ENCODE measurements around the gene OTUB1.

Gene OTUB1, protein sequence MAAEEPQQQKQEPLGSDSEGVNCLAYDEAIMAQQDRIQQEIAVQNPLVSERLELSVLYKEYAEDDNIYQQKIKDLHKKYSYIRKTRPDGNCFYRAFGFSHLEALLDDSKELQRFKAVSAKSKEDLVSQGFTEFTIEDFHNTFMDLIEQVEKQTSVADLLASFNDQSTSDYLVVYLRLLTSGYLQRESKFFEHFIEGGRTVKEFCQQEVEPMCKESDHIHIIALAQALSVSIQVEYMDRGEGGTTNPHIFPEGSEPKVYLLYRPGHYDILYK

DNA sequence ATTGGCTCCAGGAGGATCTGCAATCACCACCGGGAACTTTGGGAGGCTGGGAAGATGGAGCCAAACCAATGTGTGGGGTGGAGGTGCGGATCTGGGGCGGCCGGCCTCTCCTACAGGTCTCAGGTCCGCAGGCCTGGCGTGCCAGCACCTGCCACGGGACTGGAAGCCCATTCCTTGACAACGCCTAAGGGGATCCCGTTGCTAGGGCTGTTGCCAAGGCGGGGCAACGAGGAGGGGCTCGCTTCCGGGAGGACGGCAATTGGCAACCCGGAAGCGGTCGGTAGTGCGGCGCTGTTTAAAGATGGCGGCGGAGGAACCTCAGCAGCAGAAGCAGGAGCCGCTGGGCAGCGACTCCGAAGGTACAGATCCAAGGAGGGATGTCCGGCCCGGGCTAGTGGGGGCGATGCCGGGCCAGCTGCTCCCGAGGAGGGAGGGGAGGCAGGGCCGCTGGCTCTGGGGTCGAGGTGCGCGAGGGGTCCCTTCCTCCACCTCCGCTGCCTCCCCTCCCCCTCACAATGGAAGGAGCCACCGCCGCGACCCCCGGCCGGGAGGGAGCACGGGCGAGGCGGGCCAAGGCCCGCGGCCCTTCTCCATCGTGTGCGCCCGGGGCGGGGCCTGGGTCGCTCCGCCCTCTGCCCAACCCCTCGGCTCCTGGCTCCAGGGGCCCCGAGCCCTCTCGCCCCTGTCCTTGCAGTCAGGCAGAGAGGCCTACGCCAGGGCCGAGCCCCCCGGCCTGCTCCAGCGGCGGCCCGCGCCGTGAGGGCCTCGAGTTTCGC, at the start of gene OTUB1:
OTUB1 (plus strand) TSS at position 283 of the 776 bp plus-strand sequence; CDS start at position 302, 19 bp downstream.
- H3K4me3 Mint-ChIP-seq, result peak within 1 kb of the TSS; percentile 92
- no peaks in the 10 kb centered on the region for H3K9me3 Mint-ChIP-seq
- H3K27me3 Mint-ChIP-seq, result no peaks in the 10 kb centered on the region
- H3K4me1 Mint-ChIP-seq (ENCODE audit: low read depth), result peaks cover 36% of the 10 kb centered on the region
- peak; percentile 90 for DNase-seq
- H3K36me3 Mint-ChIP-seq (ENCODE audit: low read depth), result peaks cover 50% of the 10 kb centered on the region
- H3K27ac Mint-ChIP-seq, result peak within 1 kb of the TSS; percentile 97

DNA sequence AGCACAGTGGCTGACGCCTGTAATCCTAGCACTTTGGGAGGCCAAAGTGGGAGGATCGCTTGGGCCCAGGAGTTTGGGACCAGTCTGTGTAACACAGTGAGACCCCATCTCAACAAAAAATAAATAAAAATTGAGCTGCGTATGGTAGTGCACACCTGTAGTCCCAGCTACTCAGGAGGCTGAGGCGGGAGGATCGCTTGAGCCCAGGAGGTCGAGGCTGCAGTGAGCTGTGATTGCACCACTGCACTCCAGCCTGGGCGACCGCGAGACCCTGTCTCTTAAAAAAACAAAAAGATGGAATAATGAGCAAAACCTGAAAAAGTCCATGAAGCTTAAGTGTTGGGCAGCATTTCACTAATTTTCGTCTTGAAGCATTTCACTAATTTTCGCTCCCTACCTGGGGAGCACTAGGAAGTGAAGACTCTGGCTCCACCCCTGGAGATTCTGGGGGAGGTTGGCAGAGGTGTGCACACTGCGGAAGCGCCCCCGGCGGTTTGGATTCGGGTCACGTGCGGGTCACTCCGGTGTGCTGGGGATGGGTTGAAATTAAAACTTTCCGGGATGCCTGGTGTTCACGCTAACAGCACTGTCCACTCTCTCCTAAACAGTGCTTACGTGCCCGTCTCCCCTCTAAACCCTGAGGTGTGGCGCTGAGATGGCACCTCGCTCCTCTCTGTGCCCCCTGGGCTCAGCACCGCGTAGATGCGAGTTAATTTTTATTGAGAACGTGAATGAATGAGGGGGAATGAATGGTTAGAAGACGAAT, 48.3 kb upstream of the OTUB1 start:
- no peak for DNase-seq
- H3K27ac Mint-ChIP-seq, result peak overlapping the region; percentile 83
- peaks cover 26% of the 10 kb centered on the region for H3K4me1 Mint-ChIP-seq (ENCODE audit: low read depth)
- H3K27me3 Mint-ChIP-seq, result no peaks in the 10 kb centered on the region
- peak overlapping the region; percentile 81 for H3K4me3 Mint-ChIP-seq
- H3K36me3 Mint-ChIP-seq (ENCODE audit: low read depth), result peaks cover 15% of the 10 kb centered on the region
- H3K9me3 Mint-ChIP-seq, result no peaks in the 10 kb centered on the region

DNA sequence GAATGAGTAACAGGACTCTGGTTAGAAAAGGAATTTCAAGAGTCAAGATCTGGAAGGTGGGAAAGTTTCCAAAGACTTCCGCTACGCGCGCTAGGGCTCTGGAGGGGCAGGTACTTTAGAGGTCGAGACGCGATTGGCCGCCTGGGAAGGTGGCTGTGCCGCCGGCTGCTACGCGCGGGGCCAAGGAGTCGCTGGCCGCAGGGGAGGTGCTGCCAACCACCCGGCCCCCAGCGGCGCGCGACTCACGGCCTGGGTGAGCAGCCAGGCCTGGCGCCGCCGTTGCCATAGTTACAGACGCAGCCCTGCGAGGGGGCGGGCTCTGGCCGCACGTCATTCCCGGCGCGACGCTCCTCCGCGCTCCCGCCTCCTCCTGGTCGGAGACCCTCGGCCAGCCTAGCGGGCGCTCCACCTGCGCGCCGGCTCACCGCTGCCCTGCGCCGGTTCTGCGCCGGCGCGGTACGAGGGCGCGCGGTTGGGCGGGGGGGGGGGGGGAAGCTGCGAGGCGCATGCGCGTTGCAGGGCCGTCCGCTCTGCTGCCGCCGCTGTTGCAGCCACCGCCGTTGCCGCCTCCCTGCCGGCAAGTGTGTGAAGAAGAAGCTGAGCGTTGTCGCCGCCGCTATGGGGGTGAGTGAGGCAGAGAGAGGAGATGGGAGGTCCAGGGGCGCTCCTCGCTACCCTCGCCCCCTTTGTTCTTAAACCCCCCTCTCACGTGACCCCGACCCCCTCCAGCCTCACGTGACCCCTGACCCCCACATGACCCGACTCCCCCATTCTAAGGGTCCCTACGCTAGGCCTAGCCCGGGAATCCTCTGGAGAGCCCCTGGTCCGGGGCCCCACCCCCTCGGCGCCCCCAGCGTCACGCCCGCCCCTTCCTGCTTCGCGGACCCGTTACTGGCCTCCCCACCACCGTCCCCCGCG, 47.5 kb upstream of the OTUB1 start, which contains the start of gene NAA40:
NAA40 (plus strand) TSS at position 524 of the 918 bp plus-strand sequence; CDS start at position 619, 95 bp downstream.
- Mint-ChIP-seq H3K27me3 (no peaks in the 10 kb centered on the region), H3K4me1 (ENCODE audit: low read depth) (peaks cover 26% of the 10 kb centered on the region), H3K9me3 (no peaks in the 10 kb centered on the region), H3K36me3 (ENCODE audit: low read depth) (peaks cover 15% of the 10 kb centered on the region), H3K4me3 (peak within 1 kb of the TSS; percentile 81), H3K27ac (peak within 1 kb of the TSS; percentile 89)
- peak; percentile 94 for DNase-seq

DNA sequence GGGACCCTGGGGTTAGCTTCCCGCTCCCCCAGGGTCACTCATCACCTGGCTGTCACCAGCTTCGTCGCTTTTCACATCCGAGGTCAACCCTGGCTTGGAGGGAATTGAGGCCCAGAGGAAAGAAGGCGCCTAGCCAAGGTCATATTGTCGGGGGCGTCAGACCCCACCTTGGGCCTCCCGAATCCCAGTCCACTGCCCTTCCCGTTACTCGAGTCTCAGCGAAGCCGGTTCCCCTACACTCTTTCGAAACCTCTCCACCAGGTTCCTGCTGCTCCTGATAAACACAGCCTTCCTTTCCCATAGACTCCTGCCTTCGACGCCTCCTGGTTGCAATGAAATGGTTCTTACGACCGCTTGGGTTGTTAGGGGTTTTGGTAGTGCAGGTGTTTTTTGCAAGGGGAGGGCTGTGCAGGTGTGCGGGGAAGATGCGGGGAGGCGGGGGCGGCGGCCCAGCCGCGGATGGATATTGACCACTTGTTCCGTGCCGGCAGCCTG, 46.8 kb upstream of the OTUB1 start:
- Mint-ChIP-seq H3K4me3 (peak overlapping the region; percentile 81), H3K9me3 (no peaks in the 10 kb centered on the region), H3K27ac (peak overlapping the region; percentile 89), H3K36me3 (ENCODE audit: low read depth) (peaks cover 17% of the 10 kb centered on the region), H3K27me3 (no peaks in the 10 kb centered on the region), H3K4me1 (ENCODE audit: low read depth) (peaks cover 26% of the 10 kb centered on the region)
- DNase-seq, result peak; percentile 50

DNA sequence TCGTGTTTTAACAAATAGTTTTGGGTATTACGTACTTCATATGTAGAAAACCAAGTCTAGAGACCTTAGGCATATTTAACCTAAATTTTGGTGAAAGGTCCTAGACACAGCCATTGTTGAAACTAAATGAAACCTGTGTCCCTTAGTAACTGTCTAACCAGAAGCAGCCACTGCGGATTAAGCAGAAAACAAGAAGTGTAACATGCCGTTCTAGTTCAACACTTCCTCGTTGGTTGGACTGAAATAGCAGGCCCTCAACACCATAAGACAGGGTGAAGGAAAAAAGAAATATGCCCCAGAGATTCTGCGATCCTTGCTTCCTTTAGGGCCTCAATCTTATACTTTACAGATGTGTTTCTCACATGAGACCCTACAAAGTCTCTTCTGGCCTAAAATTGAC, 45.5 kb upstream of the OTUB1 start:
- DNase-seq, result no peak
- no peaks in the 10 kb centered on the region for H3K27me3 Mint-ChIP-seq
- peak overlapping the region; percentile 81 for H3K4me3 Mint-ChIP-seq
- H3K27ac Mint-ChIP-seq, result no peak overlapping the region
- no peaks in the 10 kb centered on the region for H3K9me3 Mint-ChIP-seq
- H3K36me3 Mint-ChIP-seq (ENCODE audit: low read depth), result peaks cover 20% of the 10 kb centered on the region
- H3K4me1 Mint-ChIP-seq (ENCODE audit: low read depth), result peaks cover 26% of the 10 kb centered on the region

DNA sequence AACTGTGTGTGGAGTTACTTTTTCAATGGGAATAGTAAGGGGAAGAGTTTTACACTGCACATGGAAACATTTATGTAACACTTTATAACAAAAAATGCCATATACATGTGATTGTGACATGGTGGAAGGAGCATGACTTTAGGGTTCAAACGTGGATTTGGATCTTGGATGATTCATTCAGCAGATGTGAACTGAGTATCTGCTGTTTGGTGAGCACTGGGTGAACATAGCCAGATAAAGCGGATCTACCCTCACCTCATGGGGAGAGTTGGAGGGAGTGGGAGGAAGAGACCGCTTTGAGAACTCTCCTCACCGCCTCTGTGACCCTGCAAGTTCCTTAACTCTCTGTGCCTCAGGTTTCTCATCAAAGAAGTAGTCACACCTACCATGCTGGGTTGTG, 44.3 kb upstream of the OTUB1 start:
- H3K4me1 Mint-ChIP-seq (ENCODE audit: low read depth), result peaks cover 26% of the 10 kb centered on the region
- no peaks in the 10 kb centered on the region for H3K9me3 Mint-ChIP-seq
- no peak for DNase-seq
- H3K36me3 Mint-ChIP-seq (ENCODE audit: low read depth), result peaks cover 29% of the 10 kb centered on the region
- no peaks in the 10 kb centered on the region for H3K27me3 Mint-ChIP-seq
- peak overlapping the region; percentile 29 for H3K27ac Mint-ChIP-seq
- H3K4me3 Mint-ChIP-seq, result no peak overlapping the region

DNA sequence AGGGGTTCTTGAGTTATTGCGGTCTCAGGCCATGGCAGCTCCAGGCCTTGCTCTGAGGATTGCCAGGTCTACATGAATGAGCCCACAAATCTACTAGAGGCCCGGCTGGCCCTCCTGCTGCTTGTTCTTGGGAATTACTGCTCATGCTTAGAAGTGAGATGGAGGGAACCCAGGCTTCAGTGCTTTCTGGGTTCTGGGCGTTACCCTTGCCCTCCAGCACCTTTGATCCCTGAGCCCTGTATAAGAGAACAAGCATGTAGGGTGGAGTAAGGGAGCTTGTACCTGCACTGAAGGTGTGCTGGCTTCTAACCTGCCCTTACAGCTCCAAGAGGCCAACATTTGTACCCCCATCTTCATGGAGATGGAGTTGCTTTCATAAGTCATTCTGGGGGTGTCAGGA, 43.4 kb upstream of the OTUB1 start:
- Mint-ChIP-seq H3K36me3 (ENCODE audit: low read depth) (peaks cover 35% of the 10 kb centered on the region), H3K4me1 (ENCODE audit: low read depth) (peaks cover 22% of the 10 kb centered on the region), H3K4me3 (no peak overlapping the region), H3K9me3 (no peaks in the 10 kb centered on the region), H3K27me3 (no peaks in the 10 kb centered on the region), H3K27ac (no peak overlapping the region)
- DNase-seq, result no peak

DNA sequence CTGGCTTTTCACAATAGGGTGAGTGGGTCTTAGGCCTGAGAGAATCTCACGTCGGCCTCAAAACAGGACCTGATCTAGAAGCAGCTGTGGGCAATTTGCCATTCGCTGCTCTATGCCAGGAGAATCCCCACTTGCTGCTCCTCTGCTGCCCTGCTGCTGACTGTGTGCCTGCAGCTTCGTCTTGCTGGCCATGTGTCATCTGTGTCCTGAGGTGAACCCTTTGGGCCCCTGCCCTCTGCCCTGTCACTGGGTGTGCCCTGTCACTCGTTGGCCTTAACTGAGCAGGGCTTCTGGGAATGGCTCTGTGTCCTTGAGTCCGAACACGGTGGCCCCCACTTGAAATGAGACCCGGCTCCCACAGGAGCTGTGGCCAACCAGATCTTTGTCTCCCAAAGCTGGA, 41.3 kb upstream of the OTUB1 start:
- Mint-ChIP-seq H3K27me3 (no peaks in the 10 kb centered on the region), H3K36me3 (ENCODE audit: low read depth) (peaks cover 42% of the 10 kb centered on the region), H3K4me3 (no peak overlapping the region), H3K27ac (no peak overlapping the region), H3K9me3 (no peaks in the 10 kb centered on the region), H3K4me1 (ENCODE audit: low read depth) (peaks cover 12% of the 10 kb centered on the region)
- no peak for DNase-seq

DNA sequence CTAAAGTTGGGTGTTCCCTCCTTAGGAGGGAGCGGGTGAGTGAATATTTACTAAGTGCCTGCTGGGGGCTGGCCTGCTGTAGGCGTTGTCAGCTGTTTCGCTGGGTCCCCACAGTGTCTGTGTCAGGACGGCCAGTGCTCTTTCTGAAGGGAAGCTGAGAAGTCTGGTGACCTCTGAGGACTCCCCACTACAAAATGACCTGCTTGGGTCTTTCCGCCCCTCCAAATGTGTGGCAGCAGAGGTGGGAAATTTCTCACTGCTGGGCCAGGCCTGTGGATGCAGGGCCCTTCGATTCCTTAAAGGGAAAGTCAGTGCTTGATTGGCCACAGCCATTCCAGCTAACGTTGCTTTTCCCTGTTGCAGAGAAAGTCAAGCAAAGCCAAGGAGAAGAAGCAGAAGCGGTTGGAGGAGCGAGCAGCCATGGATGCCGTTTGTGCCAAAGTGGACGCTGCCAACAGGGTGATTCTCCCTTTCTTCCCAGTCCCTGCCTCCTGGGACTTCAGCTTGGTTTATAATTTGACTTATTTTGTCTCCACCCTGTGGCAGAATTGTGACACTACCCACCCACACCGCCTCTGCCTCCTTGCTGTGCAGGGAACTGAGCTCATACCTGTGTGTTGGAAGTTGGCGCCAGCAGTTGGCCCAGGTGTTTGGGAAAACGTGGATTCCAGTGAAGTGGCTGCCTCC, 40.6 kb upstream of the OTUB1 start:
- peak; percentile 64 for DNase-seq
- H3K27me3 Mint-ChIP-seq, result no peaks in the 10 kb centered on the region
- H3K36me3 Mint-ChIP-seq (ENCODE audit: low read depth), result peaks cover 43% of the 10 kb centered on the region
- H3K4me1 Mint-ChIP-seq (ENCODE audit: low read depth), result peaks cover 7% of the 10 kb centered on the region
- no peaks in the 10 kb centered on the region for H3K9me3 Mint-ChIP-seq
- H3K4me3 Mint-ChIP-seq, result no peak overlapping the region
- no peak overlapping the region for H3K27ac Mint-ChIP-seq

DNA sequence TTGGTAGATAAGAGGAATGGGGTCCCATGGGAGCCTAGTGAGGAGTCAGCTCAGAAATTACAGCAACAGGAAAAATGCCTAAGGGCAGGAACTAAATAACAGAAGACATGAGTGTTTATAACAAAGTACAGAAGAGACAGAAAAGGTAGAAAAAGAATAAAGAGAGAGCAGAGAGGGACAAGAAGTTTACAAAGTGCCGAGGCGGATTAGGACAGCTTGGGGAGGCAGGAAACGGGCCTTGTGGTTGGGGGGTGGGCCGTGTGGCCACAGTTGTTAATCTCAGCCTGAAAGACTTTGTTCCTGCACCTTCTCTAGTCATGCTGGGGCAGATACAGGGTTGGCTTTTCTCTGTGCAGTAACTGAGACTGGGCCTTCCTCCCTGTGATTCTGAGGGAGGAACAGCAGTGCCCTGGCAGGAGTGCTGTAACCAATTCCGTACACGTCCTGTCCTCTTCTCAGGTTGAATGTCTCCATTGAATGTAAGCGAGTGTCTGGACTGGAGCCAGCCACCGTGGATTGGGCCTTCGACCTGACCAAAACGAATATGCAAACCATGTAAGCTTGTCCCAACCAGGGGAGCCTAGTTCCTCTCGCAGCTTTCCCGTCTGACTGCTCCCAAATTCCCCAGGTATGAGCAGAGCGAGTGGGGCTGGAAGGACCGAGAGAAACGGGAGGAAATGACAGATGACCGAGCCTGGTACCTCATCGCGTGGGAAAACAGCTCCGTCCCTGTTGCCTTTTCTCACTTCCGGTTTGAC, 34.3 kb upstream of the OTUB1 start:
- peak overlapping the region; percentile 67 for H3K27ac Mint-ChIP-seq
- no peaks in the 10 kb centered on the region for H3K9me3 Mint-ChIP-seq
- no peaks in the 10 kb centered on the region for H3K27me3 Mint-ChIP-seq
- H3K4me3 Mint-ChIP-seq, result no peak overlapping the region
- DNase-seq, result peak; percentile 45
- peaks cover 75% of the 10 kb centered on the region for H3K36me3 Mint-ChIP-seq (ENCODE audit: low read depth)
- H3K4me1 Mint-ChIP-seq (ENCODE audit: low read depth), result peaks cover 22% of the 10 kb centered on the region

DNA sequence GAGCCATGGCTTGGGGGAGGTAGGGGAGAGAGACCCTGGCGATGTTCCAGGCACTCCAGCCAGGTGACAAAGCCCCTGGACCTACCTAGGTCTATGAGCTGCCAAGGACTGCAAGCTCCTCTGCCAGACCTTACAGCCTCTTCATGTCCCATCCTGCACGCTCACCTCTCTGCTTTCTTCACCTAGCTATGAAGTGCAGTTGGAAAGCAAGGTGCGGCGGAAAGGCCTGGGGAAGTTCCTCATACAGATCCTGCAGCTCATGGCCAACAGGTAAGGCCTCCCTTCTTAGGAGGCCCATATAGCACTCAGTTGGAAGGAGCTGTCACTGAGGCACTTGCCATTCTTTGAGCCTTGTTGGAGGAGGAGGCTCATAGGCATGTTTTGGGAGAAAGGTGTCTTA, 33.7 kb upstream of the OTUB1 start:
- H3K27ac Mint-ChIP-seq, result peak overlapping the region; percentile 67
- no peak overlapping the region for H3K4me3 Mint-ChIP-seq
- peaks cover 75% of the 10 kb centered on the region for H3K36me3 Mint-ChIP-seq (ENCODE audit: low read depth)

DNA sequence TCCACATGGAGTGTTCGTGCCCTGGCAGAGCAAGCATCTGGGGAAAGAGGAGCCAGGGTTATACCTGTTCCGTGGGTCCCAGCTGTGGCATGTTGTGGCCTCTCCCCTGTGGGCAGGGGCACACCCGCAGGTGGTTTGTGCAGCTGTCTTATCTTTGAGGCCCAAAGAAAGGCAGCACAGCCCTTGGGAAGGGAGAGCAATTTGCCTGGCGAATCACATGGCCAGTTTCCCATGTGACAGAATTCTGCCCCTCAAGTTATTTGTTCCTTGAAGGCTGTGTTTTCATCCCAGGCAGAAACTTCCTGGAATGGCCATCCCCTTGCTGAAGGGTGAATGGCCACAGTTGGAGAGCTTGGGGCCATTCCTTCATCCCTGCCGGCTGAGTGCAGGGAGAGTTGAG, 28.2 kb upstream of the OTUB1 start:
- Mint-ChIP-seq H3K36me3 (ENCODE audit: low read depth) (peaks cover 43% of the 10 kb centered on the region), H3K27me3 (no peaks in the 10 kb centered on the region), H3K4me1 (ENCODE audit: low read depth) (peaks cover 14% of the 10 kb centered on the region), H3K27ac (no peak overlapping the region), H3K4me3 (no peak overlapping the region), H3K9me3 (no peaks in the 10 kb centered on the region)
- DNase-seq, result no peak

More for the DNA sequence above, 33.7 kb upstream of the OTUB1 start:
- peaks cover 22% of the 10 kb centered on the region for H3K4me1 Mint-ChIP-seq (ENCODE audit: low read depth)
- DNase-seq, result no peak
- H3K9me3 Mint-ChIP-seq, result no peaks in the 10 kb centered on the region
- no peaks in the 10 kb centered on the region for H3K27me3 Mint-ChIP-seq

Measured in activated T-cell treated with anti-CD3 and anti-CD28 coated beads, Interleukin-2, amount 50 U/mL, for 24 hours (primary cell).